ENCODE results near the gene ZNF300.
"Not testable (repeated sequence)": the region's sequence is repeated elsewhere in the genome, so short reads cannot be mapped to it uniquely, and the experiment has no call there.

ZNF300 gene

GRCh38 chr5:150845185-150845859, 59.5 kb downstream of the ZNF300 start:
- not testable (repeated sequence) for DNase-seq (ENCODE audit: low spot score)

All from hematopoietic multipotent progenitor cell treated with erythropoietin and hydrocortisone succinate and interleukin-3 and kit ligand, for 15 days (in vitro differentiated cells).